ENCODE data around the gene TMUB2. TPM values are rescaled to one million over a fixed set of nuclear protein-coding genes. Genes with fewer than 3 reads are reported as not detected.

The TMUB2 gene
- total and polyA plus RNA-seq, 8 donors: 10.7 to 62.4 (median 16.3) TPM

DNA sequence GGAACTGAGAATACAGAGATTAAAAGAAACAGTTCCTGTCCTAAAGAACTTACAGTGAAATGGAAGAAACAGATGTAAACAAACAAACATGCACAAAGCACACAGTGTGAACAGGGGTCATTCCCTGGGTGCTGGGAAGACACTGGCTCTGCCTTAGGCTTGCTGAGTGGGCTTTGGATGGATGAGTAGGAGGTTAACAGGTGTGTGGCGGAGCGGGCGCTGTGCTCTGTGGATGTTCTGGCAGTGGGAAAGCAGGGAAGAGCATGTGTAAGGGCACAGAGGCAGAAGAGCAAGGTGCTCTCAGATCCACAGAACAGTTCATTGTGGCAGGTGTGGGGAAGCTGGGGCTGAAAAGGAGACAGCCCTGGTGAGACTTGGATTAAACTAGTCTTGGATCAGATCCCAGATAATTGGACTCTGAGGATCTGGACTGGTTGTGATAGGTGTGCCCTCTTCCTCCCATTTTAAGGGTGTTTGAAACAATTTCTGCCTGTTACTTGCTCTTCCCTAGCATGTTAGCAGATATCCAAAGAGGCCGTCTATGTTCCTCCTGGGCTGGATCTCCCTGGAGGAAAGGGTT lies 36.9 kb upstream of the TMUB2 start:
- intact Hi-C loops (cut with DNase I; ENCODE audit: low total_unique reads): no loop called here
- no peak for TF ChIP-seq EP300 (IDR thresholded peaks at IDR 0.05)
- no peak for TF ChIP-seq CTCF (IDR thresholded peaks at IDR 0.05)
- TF ChIP-seq POLR2A (IDR thresholded peaks at IDR 0.05): no peak
- no peak for TF ChIP-seq POLR2AphosphoS5 (IDR thresholded peaks at IDR 0.05)
- peaks cover 0 to 10% (median 0%) of the 10 kb centered on the region in 4 donors for H3K36me3 ChIP-seq
- H3K4me1 ChIP-seq: no peaks in the 10 kb centered on the region
- no peak overlapping the region for H3K4me3 ChIP-seq
- H3K27me3 ChIP-seq: no peaks in the 10 kb centered on the region
- no peak overlapping the region for H3K27ac ChIP-seq
- no peak for DNase-seq
- no peaks in the 10 kb centered on the region for H3K9me3 ChIP-seq
- WGBS, 5 donors: 93 to 96% (median 96%) methylated on average over 4 of the region's 4 CpGs

DNA sequence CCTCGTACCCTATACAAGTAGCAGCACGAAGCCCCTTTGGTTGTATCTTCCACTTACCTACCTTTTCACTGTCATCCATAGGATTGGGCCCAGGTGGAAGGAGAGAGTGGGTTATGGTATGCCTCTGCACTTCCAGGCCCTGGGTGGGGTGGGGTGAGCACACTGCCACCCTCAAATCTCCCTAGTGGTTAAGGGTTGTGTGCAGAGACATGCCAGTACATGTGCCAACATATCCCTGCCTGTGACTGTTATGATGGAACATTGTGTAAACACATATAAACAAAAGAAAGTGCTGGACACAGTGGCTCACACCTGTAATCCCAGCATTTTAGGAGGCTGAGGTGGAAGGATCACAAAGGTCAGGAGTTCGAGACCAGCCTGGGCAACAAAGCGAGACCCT lies 33.9 kb upstream of the TMUB2 start:
- DNase-seq: no peak
- TF ChIP-seq EP300 (IDR thresholded peaks at IDR 0.05): no peak
- TF ChIP-seq POLR2A (IDR thresholded peaks at IDR 0.05): no peak
- no peak for TF ChIP-seq CTCF (IDR thresholded peaks at IDR 0.05)
- TF ChIP-seq POLR2AphosphoS5 (IDR thresholded peaks at IDR 0.05): no peak
- Histone ChIP-seq H3K4me3 (no peak overlapping the region), H3K27me3 (no peaks in the 10 kb centered on the region), H3K9me3 (no peaks in the 10 kb centered on the region), H3K27ac (no peak overlapping the region), H3K4me1 (no peaks in the 10 kb centered on the region), H3K36me3 (peaks cover 0 to 10% (median 0%) of the 10 kb centered on the region in 4 donors)
- intact Hi-C loops (cut with DNase I; ENCODE audit: low total_unique reads): no loop called here
- 91 to 100% (median 96%) methylated on average over 4 of the region's 4 CpGs for WGBS, 5 donors

- no peaks in the 10 kb centered on the region for H3K4me1 ChIP-seq
- H3K4me3 ChIP-seq: no peak overlapping the region
- no peak for DNase-seq
- intact Hi-C loops (cut with DNase I; ENCODE audit: low total_unique reads): no loop called here
- no peak overlapping the region for H3K27ac ChIP-seq
- whole genome bisulfite sequencing, 5 donors: 60 to 88% (median 72%) methylated on average over 2 of the region's 2 CpGs
- no peaks in the 10 kb centered on the region for H3K9me3 ChIP-seq
- TF ChIP-seq POLR2A (IDR thresholded peaks at IDR 0.05): no peak
- TF ChIP-seq EP300 (IDR thresholded peaks at IDR 0.05): no peak
- TF ChIP-seq CTCF (IDR thresholded peaks at IDR 0.05): no peak
- H3K36me3 ChIP-seq: peaks cover 0 to 16% (median 0%) of the 10 kb centered on the region in 4 donors
- H3K27me3 ChIP-seq: no peaks in the 10 kb centered on the region
Observed at GRCh38 chr17:44155488-44155887, 31.3 kb upstream of the TMUB2 start.

DNA sequence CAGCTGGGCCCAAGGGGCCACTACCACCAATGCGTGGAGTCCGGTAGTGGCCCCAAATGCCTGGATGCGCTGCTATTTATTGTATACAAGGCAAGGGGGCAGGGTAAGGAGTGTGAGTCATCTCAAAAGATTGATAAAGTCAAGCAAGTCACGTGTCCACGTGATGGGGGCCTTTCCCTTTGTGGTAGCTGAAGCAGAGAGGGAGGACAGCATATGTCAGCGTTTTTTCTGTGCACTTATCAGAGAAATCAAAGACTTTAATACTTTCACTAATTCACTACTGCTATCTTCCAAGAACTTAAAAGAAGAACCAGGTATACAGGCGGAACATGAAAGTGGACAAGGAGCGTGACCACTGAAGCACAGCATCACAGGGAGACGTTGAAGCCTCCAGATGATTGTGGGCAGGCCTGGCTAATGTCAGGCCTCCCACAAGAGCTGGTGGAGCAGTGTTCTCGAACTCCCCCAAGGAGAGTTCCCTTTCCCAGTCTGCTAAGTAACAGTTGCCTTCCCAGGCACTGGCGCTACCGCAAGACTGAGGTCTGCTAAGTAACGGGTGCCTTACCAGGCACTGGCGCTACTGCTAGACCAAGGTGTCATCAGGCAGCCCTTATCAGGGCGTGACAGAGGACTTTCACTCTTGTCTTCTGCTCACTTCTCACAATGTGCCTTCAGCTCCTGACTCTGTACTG lies 27.1 kb upstream of the TMUB2 start:
- TF ChIP-seq POLR2AphosphoS5 (IDR thresholded peaks at IDR 0.05) (no peak), POLR2A (IDR thresholded peaks at IDR 0.05) (no peak), EP300 (IDR thresholded peaks at IDR 0.05) (no peak), CTCF (IDR thresholded peaks at IDR 0.05) (no peak)
- intact Hi-C loops (cut with DNase I; ENCODE audit: low total_unique reads): no loop called here
- Histone ChIP-seq H3K36me3 (peaks cover 0 to 23% (median 0%) of the 10 kb centered on the region in 4 donors), H3K4me1 (no peaks in the 10 kb centered on the region), H3K9me3 (no peaks in the 10 kb centered on the region), H3K27me3 (no peaks in the 10 kb centered on the region), H3K27ac (no peak overlapping the region), H3K4me3 (no peak overlapping the region)
- WGBS, 5 donors: 81 to 85% (median 83%) methylated on average over 15 of the region's 15 CpGs
- DNase-seq: no peak
